Activated CD8-positive, alpha-beta T cell treated with anti-CD3 and anti-CD28 coated beads for 36 hours (primary cell): ENCODE measurements around the gene GRK3. TPM values are rescaled to one million over a fixed set of nuclear protein-coding genes. Genes with fewer than 3 reads are reported as not detected.
"Not testable (repeated sequence)": the region's sequence is repeated elsewhere in the genome, so short reads cannot be mapped to it uniquely, and the experiment has no call there.

Source experiments
- ATAC-seq: fragments of 200-7000 bp; cut with Tn5 transposase; one replicate; pipeline ENCODE4 v1.10.0; 2021; ENCODE audit warnings: mild to moderate bottlenecking, moderate library complexity
- CTCF ChIA-PET: fragments of 350-600 bp; sonication (Branson Sonifier 250); formaldehyde crosslinking; loops from one replicate; lab custom pipeline; 2021; ENCODE audit warnings: antibody characterized with exemption; lab: Charles Lee
- POLR2A ChIA-PET: fragments of 350-600 bp; sonication (Branson Sonifier 250); formaldehyde crosslinking; loops from one replicate; lab custom pipeline; 2021; ENCODE audit warnings: antibody characterized with exemption; lab: Charles Lee
- DNase-seq: peaks from one replicate; pipeline ENCODE4 v3.0.0-alpha.2; 2020
- H3K27ac Mint-ChIP-seq: one replicate; pipeline ENCODE4 v1.8.0; 2021; ENCODE audit warnings: mild to moderate bottlenecking, mixed read lengths
- H3K27me3 Mint-ChIP-seq: one replicate; pipeline ENCODE4 v1.8.0; 2021; ENCODE audit warnings: mixed read lengths
- H3K36me3 Mint-ChIP-seq: one replicate; pipeline ENCODE4 v1.8.0; 2021; ENCODE audit warnings: low read depth, mixed read lengths
- H3K4me1 Mint-ChIP-seq: one replicate; pipeline ENCODE4 v1.8.0; 2021; ENCODE audit warnings: low read depth, mixed read lengths
- H3K4me3 Mint-ChIP-seq: one replicate; pipeline ENCODE4 v1.8.0; 2021; ENCODE audit warnings: mild to moderate bottlenecking, moderate library complexity, mixed read lengths
- H3K9me3 Mint-ChIP-seq: one replicate; pipeline ENCODE4 v1.8.0; 2021; ENCODE audit warnings: mixed read lengths
- intact Hi-C: fragments of 100-400 bp; cut with micrococcal nuclease; formaldehyde crosslinking; loops from one replicate; pipeline ENCODE4 v1.10.0; 2022
- total RNA-seq, 2 experiments: library from RNA; stranded (reverse); gene quantifications; one replicate each; pipeline ENCODE4 v1.2.3, GENCODE V29; 2021
- TF ChIP-seq, protein P1 (sequence below): fragments of 200-600 bp; IDR thresholded peaks from one replicate; pipeline ENCODE4 v1.8.0; 2022; ENCODE audit warnings: antibody characterized with exemption, mild to moderate bottlenecking

GRK3 gene
- 10 to 100 TPM; 26.3 to 26.7 TPM for total RNA-seq

DNA sequence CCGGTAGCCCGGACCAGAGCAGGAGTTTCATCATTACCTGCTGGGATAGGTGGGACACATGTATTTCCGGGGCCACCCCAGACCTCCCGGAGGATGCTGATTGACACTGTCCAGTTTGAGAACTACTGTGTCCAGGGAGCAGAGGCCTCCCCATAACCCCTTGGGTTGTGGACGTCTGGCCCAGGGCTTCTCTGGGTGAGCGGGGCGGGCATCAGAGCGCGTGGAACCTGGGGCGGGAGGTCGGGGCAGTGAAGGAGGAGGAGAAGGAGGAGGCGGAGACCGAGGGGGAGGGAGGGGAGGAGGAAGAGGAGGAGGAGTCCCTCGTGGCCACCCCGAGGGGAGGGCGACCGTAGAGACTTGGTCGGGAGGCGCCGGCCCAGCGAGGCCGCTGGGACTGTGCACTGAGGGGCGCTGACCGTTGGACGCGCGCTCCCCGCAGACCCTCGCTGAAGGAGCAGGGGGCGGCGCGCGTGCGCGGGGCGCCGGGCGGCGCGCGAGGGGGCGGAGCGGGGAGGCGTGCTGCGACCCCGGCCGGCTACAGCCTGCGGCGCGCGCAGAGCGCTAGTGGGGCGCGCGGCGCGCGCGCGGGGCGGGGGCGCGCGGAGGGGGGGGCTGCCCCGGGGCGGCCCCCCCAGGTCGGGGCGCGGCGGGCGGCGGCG is at the start of gene GRK3:
Gene GRK3, plus strand, starts transcription at position 356 of the 659 bp plus-strand sequence. CDS start 366 bp downstream, outside the sequence.
- intact Hi-C loops = loop anchor here (5.0 kb wide), 1 partner anchor 87 kb away; no protein-coding TSS in a partner anchor
- peaks cover 4% of the 10 kb centered on the region for H3K36me3 Mint-ChIP-seq
- TF ChIP-seq, protein P1, sequence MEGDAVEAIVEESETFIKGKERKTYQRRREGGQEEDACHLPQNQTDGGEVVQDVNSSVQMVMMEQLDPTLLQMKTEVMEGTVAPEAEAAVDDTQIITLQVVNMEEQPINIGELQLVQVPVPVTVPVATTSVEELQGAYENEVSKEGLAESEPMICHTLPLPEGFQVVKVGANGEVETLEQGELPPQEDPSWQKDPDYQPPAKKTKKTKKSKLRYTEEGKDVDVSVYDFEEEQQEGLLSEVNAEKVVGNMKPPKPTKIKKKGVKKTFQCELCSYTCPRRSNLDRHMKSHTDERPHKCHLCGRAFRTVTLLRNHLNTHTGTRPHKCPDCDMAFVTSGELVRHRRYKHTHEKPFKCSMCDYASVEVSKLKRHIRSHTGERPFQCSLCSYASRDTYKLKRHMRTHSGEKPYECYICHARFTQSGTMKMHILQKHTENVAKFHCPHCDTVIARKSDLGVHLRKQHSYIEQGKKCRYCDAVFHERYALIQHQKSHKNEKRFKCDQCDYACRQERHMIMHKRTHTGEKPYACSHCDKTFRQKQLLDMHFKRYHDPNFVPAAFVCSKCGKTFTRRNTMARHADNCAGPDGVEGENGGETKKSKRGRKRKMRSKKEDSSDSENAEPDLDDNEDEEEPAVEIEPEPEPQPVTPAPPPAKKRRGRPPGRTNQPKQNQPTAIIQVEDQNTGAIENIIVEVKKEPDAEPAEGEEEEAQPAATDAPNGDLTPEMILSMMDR = no peak
- POLR2A ChIA-PET = interaction anchor here (0.9 to 1.9 kb wide), 6 partner anchors 9 to 208 kb away, joined by 3 to 6 read pairs (median 3); no protein-coding TSS in a partner anchor
- peaks cover 42% of the 10 kb centered on the region for H3K4me1 Mint-ChIP-seq
- H3K27me3 Mint-ChIP-seq = peaks cover 2% of the 10 kb centered on the region
- no peaks in the 10 kb centered on the region for H3K9me3 Mint-ChIP-seq
- peak within 1 kb of the TSS; percentile 95 for H3K4me3 Mint-ChIP-seq
- peak; percentile 75 for ATAC-seq
- DNase-seq = peak; percentile 81
- CTCF ChIA-PET = interaction anchor here (0.8 to 1.2 kb wide), 2 partner anchors 102 to 208 kb away, joined by 3 read pairs; no protein-coding TSS in a partner anchor
- H3K27ac Mint-ChIP-seq = peak within 1 kb of the TSS; percentile 91

DNA sequence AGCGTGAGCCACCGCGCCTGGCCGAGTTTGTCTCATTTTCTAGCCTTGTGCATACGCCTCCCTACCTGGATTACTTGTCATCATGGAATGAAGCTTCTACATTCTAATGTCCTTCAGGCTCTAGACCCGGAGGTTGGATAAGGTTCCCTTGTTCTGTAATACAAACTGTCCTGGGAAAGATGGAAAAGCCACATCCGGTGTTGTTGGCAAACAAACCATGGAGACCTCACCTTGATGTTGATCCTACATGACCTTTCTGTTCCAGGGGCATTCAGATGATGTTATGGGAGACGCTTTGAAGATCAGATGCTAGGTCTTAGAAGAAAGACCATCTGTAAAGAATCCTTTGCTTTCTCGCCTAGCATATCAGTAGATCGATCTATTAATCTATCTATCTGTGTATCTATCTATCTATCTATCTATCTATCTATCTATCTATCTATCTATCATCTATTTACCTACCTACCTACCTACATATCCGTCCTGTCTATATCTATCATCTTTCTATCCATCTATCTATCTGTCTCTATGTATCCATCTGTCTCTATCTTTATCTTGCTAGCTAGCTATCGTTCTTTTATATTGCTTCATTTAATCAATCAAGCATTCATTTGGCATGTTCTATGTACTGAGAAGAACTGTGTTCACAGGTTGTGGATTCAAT is 46.3 kb upstream of the GRK3 start:
- CTCF ChIA-PET = no interaction called here
- intact Hi-C loops = no loop called here
- TF ChIP-seq, protein P1 = no peak
- H3K27me3 Mint-ChIP-seq = no peaks in the 10 kb centered on the region
- H3K4me3 Mint-ChIP-seq = no peak overlapping the region
- H3K36me3 Mint-ChIP-seq = peaks cover 8% of the 10 kb centered on the region
- no peaks in the 10 kb centered on the region for H3K4me1 Mint-ChIP-seq
- DNase-seq (no peak), ATAC-seq (no peak)
- H3K27ac Mint-ChIP-seq = no peak overlapping the region
- no peaks in the 10 kb centered on the region for H3K9me3 Mint-ChIP-seq
- POLR2A ChIA-PET = no interaction called here

DNA sequence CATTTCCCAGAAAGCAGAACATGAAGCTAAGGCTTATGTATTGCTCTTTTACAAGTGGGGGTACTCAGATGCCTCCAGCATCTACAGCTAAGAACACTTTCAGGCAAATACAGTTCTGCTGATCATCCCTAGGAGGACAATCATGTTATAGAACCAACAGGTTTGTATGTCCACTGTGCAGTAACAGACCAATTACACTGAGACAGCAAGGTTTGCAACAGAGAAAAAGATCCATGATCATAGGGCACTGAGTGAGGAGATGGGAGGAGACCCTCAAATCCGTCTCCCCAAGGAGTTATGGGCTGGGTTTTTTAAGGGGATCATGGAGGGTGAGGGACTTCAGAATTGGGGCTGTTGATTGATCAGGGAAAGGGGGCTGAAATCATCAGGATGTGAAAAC is 39.1 kb upstream of the GRK3 start:
- Mint-ChIP-seq H3K36me3 (peaks cover 16% of the 10 kb centered on the region), H3K27me3 (peaks cover 3% of the 10 kb centered on the region), H3K9me3 (peaks cover 19% of the 10 kb centered on the region), H3K27ac (no peak overlapping the region), H3K4me1 (no peaks in the 10 kb centered on the region), H3K4me3 (no peak overlapping the region)
- ATAC-seq = no peak
- POLR2A ChIA-PET = no interaction called here
- no peak for DNase-seq
- intact Hi-C loops = no loop called here
- TF ChIP-seq, protein P1 = no peak
- CTCF ChIA-PET = no interaction called here

DNA sequence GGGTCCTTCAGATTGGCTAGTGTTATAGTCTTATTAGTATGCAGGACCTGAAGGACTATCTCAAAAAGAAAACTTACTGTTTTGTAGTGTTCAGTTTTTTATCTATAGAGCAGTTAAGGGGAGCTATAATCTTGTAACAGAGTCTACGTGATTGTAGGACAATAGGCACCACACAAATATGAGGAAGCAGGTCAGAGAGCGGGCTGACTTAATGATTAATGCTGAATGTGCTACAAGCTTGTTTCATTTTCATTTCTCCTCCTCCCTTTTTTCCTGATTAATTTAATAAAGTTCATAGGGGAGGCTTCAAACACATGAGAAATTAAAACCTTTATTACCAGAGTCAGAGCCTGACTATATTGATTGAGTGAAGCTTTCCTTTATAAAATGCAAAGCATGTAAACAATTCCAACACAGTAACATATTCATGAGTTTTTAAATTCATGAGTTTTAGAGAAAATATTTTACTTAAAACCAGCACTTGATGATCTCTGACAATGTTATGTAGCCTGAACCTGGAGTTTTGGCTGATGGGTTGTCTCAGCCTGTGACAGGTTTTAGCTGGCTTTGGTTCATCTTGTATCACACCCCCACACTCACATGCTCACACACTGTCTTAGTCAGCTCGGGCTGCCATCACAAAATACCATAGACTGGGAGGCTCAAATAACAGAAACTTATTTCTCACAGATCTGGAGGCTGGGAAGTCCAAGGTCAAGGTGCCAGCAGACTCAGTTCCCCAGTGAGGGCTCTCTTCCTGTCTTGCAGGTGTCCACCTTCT is 38.5 kb upstream of the GRK3 start:
- H3K9me3 Mint-ChIP-seq = peaks cover 22% of the 10 kb centered on the region
- H3K4me1 Mint-ChIP-seq, ATAC-seq, intact Hi-C loops, CTCF ChIA-PET, POLR2A ChIA-PET, H3K4me3 Mint-ChIP-seq, H3K27me3 Mint-ChIP-seq: not testable (repeated sequence)
- H3K36me3 Mint-ChIP-seq = peaks cover 16% of the 10 kb centered on the region
- DNase-seq = peak; percentile 11
- H3K27ac Mint-ChIP-seq = peak overlapping the region; percentile 56

DNA sequence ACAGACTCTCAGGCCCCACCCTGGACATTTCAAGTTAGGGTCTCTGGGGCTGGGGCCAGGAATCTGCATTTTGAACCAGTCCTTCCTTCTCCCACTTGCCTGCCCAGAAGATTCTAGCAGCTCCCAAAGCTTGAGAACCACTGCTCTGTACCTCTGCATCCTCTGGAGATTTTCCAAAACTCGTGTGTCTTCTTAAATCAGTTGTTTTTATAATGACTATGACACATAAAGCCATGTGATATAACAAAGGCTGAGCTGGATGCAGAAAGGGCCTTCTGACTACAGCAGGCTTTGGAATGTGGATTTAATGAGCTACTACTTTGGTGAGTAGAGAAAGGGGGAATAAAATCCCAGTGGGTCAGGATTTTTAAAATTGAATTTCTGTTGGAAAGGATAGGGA is 37.5 kb upstream of the GRK3 start:
- Mint-ChIP-seq H3K36me3 (peaks cover 13% of the 10 kb centered on the region), H3K9me3 (peaks cover 22% of the 10 kb centered on the region)
- ATAC-seq, CTCF ChIA-PET, H3K27ac Mint-ChIP-seq, intact Hi-C loops, H3K27me3 Mint-ChIP-seq, H3K4me1 Mint-ChIP-seq, DNase-seq, H3K4me3 Mint-ChIP-seq, POLR2A ChIA-PET: not testable (repeated sequence)

DNA sequence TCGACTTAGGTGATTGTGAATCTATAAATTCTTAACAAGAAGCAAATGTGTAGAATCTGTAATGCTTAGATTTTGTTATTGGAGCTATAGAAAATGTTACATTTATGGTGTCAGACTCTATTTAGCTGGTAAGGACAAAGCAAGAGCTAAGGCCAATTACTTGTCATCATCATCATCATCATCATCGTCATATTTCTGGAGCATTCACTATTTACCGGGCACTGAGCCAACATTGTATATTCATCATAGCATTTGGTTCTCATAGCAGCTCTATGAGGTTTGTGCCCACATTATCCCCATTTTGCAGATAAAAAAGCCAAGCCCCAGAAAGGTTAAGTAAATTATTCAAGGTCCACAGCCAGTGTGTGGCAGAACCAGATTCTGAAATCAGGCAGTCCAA is 36.4 kb upstream of the GRK3 start:
- POLR2A ChIA-PET, H3K36me3 Mint-ChIP-seq, H3K4me1 Mint-ChIP-seq: not testable (repeated sequence)

DNA sequence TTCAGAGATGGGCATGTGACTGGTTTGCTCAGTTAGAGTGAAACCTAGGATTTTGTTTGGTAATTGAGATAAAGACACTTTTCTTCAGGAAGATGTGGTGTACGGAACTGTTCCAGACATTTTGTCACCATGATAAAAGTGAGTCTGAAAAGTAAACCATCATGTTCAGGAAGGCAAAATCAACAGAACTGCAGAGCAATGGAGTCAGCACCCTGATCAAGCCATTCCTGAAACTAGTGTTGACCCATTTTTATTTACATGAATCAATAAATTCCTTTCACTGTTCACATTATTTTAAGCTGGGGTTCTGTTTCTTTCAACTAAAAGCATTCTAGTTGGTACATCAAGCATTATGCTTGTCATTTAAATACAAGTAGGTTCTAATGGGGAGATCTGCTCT is 35.4 kb upstream of the GRK3 start:
- H3K36me3 Mint-ChIP-seq, POLR2A ChIA-PET, H3K27ac Mint-ChIP-seq, ATAC-seq, H3K4me3 Mint-ChIP-seq, H3K4me1 Mint-ChIP-seq, intact Hi-C loops, CTCF ChIA-PET, DNase-seq, H3K27me3 Mint-ChIP-seq: not testable (repeated sequence)
- peaks cover 22% of the 10 kb centered on the region for H3K9me3 Mint-ChIP-seq

More for the DNA sequence above, 36.4 kb upstream of the GRK3 start:
- ATAC-seq, H3K27ac Mint-ChIP-seq, intact Hi-C loops, H3K4me3 Mint-ChIP-seq, H3K27me3 Mint-ChIP-seq, DNase-seq, CTCF ChIA-PET: not testable (repeated sequence)
- H3K9me3 Mint-ChIP-seq = peaks cover 22% of the 10 kb centered on the region

DNA sequence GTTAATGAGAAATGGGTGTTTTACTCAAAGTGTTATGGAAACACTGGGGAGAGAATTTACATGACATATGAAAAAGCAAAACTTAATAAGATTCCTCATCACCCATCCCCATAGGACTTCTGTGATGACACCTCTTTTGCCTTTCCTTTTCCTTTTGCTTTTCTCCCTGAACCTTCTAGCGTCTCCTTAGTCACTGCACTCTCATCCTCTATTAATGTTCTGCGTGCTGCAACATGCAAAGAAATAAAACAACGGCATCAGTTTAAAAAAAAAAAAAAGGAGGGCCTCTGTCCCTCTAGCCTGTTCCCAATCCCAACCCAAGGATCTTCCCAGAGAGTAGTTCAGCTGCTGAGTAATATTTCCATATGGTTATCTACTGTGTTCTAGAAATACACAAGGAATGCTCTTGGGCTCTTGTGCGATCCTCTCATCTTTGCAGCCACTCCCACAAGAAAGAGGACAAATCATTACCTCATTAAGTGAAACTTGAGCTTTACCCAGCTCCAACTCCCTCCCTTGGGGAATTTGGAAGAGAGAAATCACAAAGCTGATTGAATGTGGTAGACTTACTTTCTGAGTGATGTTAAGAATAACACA is 34.8 kb upstream of the GRK3 start:
- H3K4me1 Mint-ChIP-seq, DNase-seq, intact Hi-C loops, H3K4me3 Mint-ChIP-seq, ATAC-seq, H3K36me3 Mint-ChIP-seq, H3K27ac Mint-ChIP-seq, H3K27me3 Mint-ChIP-seq, CTCF ChIA-PET: not testable (repeated sequence)
- POLR2A ChIA-PET = interaction anchor here (0.6 kb wide), 1 partner anchor 298 kb away, joined by 3 read pairs; no protein-coding TSS in a partner anchor
- H3K9me3 Mint-ChIP-seq = peaks cover 20% of the 10 kb centered on the region
